Astrocyte (in vitro differentiated cells and primary cell): Measurements from ENCODE around the gene MYL6B.

Experiments
- CTCF ChIP-seq: IDR thresholded peaks from 2 replicates; pipeline ENCODE4 v1.5.1; 2011; ENCODE audit warnings: low read depth, mild to moderate bottlenecking, inconsistent platforms, low read length, moderate library complexity; ENCODE audit not compliant: insufficient read depth
- EZH2 ChIP-seq: IDR thresholded peaks from 2 replicates; pipeline ENCODE4 v1.6.1; 2012; ENCODE audit warnings: mild to moderate bottlenecking, low read length, inconsistent platforms; ENCODE audit not compliant: insufficient read depth

DNA sequence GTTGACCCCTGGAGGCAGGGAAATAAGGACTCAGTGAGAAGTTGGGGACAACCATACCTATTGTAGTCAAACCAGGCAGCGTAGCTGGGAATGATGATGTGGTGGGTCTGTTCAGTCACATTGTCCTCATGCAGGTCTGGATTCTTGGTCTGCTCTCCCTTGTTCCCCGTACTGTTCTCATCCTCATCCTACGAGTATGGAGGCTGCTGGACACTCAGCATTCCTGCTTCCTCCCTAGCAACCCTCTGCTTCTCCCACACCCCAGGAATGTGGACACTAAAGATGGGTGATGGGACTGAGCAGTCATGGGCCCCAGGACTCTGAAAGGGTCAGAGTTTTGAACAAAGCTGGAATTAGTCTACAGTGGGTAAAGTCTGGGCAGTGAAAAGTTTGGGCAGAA is 26.0 kb downstream of the MYL6B start:
- TF ChIP-seq CTCF: no peak
- TF ChIP-seq EZH2: no peak
